M059J (cell line): ENCODE measurements around the gene CLDN2. TPM values are rescaled to one million over a fixed set of nuclear protein-coding genes. Genes with fewer than 3 reads are reported as not detected.
A peak's percentile ranks its signal among the peaks of the same experiment; 100 is the strongest.
"Not testable (repeated sequence)": the region's sequence is repeated elsewhere in the genome, so short reads cannot be mapped to it uniquely, and the experiment has no call there.

Source experiments
- DNase-seq: peaks from one replicate; pipeline ENCODE4 v3.0.0-alpha.2; 2012; ENCODE audit warnings: low read depth
- total RNA-seq: library from RNA; depleted of rRNA; stranded (reverse); fragments of >200 nt; shearing (Covaris generic); gene quantifications from 2 replicates; pipeline ENCODE4 v1.2.3, GENCODE V29; 2014; rRNA removed

The CLDN2 gene, protein sequence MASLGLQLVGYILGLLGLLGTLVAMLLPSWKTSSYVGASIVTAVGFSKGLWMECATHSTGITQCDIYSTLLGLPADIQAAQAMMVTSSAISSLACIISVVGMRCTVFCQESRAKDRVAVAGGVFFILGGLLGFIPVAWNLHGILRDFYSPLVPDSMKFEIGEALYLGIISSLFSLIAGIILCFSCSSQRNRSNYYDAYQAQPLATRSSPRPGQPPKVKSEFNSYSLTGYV
- not detected in 2 replicates for total RNA-seq

GRCh38 chrX:106919932-106920452, at the start of gene CLDN2:
TSS of gene CLDN2 (plus strand) at chrX:106920402. CDS start at chrX:106928229, 7,827 bp downstream.
- no peak for DNase-seq

DNA sequence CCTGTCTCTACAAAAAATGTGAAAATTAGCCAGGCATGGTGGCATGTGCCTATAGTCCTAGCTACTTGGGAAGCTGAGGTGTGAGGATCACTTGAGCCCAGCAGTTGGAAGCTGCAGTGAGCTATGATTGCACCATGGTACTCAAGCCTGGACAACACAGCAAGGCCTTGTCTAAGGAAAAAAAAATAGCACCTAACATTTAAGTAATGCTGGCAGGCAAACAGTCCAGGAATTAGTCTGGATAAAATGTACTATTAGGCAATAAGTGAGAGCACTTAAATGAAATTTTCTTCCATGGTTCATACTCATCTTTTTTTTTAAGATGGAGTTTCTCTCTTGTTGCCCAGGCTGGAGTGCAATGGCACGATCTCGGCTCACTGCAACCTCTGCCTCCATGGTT, 47.4 kb upstream of the CLDN2 start:
- not testable (repeated sequence) for DNase-seq

GRCh38 chrX:106874075-106874474, 46.1 kb upstream of the CLDN2 start:
- DNase-seq, result peak; percentile 21

DNA sequence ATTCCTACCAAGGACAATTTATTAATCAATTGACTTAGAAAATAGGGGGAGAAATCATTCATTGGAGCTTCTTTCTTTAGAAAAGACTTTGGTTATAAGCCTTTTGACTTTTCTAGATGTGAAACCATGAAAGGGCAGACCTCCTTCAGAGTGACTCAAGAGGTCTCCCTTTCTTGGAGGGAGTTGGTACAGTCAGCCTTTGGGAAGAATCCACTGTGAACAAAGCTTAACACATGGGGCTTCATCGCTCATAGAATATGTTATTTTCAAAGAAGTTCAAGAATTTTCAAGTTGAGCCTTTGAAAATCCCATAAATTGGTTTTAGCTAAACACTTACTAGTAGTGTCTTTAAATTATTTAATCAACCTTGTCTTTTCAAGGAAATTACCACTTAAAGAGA, 45.1 kb upstream of the CLDN2 start:
- no peak for DNase-seq

DNA sequence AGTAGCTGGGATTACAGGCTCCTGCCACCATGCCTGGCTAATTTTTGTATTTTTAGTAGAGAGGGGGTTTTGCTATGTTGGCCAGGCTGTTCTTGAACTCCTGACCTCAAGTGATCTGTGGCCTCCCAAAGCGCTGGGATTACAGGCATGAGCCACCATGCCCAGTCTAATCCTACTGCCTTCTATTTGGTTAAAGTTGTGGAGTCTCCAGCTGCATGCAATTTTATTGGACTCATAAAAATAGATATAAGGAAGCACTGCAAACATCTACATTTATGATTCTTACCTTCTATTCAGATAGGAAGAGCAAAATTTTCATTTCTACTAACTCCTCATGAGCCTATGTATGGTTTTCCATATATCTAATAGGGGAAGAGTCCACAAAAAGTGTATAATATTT, 30.7 kb upstream of the CLDN2 start:
- no peak for DNase-seq

DNA sequence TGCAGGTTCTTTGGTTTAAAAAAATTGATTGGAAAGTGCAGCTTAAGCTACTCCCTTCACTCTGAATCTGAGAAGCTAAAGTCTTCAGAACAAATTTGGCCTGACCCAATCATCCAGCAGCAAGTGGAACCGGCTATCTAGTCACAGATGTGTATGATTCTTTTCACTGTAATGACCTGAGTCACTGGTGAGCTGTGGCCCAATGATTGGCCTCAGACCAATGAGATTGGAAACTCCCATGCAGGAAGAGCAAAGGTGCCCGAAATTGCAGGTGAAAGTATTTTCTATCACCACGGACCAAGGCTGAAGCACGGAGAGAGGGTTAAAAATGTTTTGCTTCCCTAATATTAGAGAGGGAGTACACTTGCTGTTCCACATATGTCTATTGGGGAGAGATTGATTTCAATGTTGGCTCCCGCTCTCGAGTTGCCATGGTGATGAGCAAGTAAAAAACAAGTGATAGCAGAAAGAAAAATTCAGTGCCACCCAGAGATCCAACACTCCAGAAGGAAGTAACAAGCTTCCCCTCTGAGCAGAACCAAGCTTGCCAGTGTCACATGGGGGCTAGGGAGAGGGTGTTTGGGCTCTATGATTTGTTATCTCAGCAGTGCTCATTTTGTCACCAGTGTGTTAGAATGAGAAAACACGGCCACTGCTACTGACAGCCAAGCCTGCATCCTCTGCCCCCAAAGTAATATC, 28.3 kb upstream of the CLDN2 start:
- DNase-seq, result peak; percentile 14

DNA sequence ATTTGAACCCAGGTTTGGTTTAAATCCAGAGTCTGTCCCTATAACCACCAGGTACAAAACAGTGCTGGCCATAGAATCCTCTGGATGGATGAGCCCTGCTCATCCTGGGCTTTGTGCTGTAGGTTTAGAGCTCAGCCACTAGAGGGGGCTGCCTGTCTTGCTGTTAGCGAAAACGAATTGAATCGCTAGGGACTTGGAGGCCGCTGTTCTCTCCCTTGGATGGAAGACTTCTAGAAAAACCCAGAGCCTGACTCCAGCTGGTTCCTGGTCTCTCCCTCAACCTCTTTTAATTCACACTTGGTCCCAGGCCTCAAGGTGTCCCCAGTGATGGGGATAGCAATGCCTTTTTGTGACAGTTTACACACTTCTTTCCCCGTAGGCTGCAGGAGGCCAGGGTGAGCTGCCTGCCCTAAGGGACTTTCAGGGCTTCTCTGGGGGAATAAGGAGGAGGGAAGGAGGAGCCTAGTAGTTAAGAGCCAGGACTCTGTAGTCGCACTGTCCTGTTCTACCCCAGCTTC, 25.8 kb upstream of the CLDN2 start:
- DNase-seq, result peak; percentile 77

DNA sequence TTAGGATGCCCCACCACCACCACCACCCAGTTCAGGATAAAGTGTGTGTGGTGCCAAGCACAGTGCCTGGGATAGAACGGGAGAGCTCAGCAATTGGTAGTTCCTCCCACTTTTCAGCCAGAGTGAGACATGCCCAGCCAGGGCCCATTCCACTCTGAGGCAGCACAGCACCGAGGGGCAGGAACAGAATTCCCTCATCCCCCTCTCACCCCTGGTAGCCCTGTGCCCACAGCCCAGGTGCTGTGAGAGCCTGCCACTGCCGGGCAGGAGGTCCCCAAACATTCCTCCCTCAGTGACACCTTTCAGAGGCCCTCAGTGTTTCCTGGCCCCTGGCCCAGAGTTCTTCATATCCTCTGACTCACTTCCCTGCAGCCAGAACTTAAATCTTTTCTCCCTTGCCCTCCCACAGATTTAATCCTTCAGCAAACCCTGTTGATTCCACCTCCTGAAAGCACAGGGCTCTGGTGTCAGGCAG, 25.2 kb upstream of the CLDN2 start:
- DNase-seq, result peak; percentile 95

- DNase-seq, result peak; percentile 65
Observed at GRCh38 chrX:106897259-106897658, 22.9 kb upstream of the CLDN2 start.

DNA sequence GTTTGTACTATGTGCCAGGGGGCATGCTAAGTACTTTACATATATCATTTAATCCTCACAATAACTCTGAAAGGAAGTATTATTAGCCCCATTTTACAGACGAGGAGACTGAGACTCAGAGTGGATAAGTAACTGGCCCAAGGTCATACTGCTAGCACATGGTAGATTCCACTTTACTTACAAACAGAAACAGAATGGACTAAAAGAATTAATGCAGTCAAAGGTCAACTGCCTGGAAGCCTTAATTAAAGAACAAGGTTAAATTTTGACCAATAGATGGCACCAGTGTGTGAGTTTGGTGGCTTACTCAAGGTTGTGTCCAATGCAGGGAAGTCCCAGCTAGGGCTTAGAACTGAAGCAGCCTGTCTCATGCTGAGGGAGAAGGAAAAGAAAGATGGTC, 21.7 kb upstream of the CLDN2 start:
- peak; percentile 71 for DNase-seq

DNA sequence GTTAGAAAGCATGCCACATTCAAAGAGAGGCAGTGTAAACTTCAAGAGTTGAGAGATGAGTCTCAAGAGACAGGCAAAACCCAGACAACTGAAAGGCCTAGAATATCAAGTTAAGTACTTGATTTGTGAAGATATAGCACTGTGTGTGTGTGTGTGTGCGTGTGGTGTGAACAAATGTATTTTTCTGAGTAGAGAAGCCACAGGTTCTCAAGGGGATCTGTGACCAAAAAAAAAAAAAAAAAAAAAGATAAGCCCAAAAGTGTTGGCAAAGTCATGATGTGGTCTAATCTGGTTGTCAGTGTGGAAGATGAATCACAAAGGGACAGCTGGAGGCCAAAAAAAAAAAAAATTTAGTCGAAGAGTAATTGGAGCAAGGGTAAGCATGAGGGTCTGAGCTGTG, 20.9 kb upstream of the CLDN2 start:
- DNase-seq, result peak; percentile 43

DNA sequence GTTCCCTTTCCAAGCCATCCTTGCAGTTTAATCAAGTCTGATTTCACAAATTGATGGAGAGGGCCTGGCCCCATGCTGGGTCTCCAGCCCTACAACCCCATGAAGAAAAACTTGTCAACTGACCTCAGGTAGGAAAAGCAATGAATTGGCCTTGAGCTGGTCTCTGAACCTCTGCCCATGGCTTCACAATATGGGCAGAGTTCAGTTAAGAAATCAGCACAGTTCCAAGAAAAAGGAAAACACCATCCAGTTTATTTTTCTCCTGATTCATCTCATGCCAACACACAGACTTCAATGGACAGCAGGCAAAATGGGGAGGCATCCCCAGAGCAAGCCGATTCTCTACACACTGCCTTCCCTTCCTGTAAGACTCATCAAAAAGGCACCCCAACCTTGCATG, 20.4 kb upstream of the CLDN2 start:
- peak; percentile 52 for DNase-seq

DNA sequence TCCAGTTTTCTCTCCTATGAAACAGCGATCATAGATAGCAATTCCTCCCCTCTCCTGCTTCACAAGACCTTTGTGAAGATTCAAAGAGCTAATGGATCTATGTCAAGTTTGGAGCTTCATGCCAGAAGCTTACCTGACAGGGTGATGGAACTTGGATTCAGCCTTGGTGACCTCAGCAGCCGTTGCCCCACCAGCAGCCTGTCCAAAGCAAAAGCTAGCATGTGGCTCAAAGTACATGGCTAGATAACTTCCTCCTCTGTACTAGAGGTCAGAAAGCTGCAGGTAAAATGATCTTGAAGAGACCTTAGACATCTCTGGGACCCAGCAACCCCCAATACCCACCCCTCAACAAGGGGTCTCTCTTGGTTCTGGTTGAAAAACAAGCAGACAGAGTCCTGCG, 18.9 kb upstream of the CLDN2 start:
- DNase-seq, result no peak

GRCh38 chrX:106901781-106902219, 18.4 kb upstream of the CLDN2 start:
- DNase-seq, result no peak

GRCh38 chrX:106902684-106903083, 17.5 kb upstream of the CLDN2 start:
- DNase-seq, result no peak

DNA sequence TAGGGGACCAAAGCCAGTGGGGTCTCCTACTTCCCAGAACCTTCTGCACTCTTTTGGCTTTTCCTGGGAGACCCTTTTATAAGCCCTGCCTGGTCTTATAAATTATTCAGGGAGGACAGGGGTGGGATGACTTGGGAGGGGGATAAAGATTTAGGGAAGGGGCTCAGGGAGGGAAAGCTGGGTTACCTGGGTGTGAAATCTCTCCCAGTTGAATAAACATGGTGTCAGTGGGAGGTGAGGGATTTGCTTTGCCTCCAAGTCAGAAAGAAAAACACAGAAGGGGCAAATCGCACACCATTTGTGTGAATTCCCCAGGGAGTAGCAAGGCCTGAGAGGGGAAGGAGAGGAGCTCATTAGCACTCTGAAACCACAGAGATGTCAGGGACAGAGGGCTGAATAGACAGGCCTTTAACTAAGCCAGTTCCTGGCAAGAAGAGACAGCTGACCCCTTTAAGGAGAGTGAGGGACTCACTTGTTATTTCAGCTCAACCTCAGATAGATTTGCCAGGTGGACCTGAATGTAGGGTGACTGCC, 16.8 kb upstream of the CLDN2 start, which contains the start of gene RIPPLY1:
TSS of gene RIPPLY1 (minus strand) at position 51 of the 534 bp plus-strand sequence. CDS start 54 bp downstream, outside the sequence.
- DNase-seq, result no peak

DNA sequence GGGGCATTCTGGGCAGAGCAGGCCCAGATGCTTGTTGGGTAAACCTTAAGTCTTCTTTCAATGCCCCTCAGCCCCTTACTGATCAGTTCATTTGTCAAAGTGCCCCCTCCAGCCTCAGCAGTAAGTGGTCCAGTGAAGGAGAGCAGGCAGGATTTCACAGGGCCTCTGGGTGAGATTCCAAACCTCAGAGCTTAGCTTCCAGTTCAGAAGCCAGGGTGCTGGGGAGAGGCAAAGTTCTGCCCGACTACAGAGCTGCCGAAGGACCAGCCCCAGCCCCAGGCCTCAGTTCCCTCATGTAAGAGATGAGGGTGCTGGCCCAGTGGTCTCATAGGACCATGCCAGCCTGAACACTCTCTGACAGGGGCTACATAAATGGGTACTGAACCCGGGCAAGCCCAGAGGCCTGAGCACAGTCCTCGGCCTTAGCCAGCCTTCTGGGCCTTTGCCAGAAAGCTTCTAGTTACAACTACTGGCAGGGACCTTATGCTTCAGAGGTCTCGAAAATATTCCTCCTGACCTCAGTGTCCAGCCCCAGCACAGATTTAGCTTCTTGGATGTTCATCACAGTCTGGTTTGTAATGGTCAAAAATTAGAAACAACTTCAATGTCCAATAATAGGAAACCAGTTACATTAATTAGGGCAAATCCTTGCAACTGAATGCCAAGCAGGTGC, 16.2 kb upstream of the CLDN2 start:
- no peak for DNase-seq

- no peak for DNase-seq
Observed at GRCh38 chrX:106905064-106905708, 15.0 kb upstream of the CLDN2 start.

DNA sequence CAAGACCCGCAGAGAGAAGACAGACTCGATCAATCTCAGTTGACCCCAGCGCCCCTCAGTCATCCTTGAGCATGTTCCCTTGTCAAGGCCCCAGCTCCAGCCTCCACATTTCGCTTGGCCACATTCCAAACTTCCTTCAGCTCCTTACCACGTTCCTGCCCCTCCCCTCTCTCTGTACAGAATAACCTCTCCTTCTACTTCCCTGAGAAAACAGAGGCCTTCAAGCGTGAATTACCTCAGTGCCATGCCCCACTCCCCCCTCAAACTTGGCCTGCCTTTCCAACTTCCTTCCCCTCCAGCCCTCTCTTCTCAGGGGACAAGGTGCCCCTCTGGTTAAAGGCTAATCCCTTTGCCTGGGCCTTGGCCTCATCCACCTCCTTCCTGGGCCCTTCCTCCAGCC, 13.8 kb upstream of the CLDN2 start:
- no peak for DNase-seq

DNA sequence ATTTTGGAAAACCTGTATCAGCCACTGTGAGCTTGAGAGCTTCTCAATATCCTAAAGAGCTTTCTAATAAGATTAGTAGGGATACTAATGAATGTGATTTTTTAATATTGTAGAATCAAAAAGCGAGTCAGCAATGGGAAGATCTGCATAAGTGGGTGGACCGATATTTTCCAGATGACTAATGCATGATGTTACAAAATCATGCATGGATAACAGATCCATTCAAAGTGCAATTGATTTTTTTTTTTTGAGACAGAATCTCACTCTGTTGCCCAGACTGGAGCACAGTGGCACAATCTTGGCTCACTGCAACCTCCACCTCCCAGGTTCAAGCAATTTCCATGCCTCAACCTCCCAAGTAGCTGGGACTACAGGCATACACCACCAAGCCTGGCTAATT, 7.3 kb upstream of the CLDN2 start:
- DNase-seq, result no peak

DNA sequence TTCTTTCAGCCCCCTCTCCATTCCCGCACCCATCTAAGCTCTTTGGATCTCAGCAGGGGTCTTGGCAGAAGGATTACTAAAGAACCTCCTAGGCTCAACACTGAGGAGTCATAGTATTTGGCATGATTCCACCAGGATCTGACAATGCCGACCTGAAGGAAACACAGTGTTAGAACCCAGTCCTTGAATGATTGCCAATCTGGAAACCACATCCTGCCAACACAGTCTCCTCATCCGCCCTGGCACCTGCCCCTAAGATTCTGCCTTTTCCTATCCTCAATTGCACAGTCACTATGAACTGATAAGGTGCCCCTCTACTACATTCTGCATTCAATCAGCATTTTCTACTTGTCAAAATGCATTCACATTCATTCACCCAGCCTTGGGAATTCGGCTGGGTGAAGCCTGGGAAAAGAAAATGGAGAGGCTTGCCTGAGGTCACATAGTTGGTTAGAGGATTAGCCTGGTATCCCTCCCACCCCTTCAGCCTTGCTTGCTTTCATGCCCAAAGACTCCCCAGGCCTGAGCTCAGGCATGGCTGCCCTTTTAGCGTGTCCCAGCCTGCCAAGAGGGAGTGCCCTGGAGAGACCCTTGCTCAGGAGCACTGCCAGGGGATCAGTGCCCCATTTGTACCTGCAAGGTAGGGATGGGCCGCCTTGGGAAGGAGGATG, 2.2 kb upstream of the CLDN2 start:
- DNase-seq, result peak; percentile 94
